HCT116 (cell line): ENCODE measurements around the gene TRMT61B.

Experiments
- CTCF ChIP-seq, 3 experiments: fragments of 200-600 bp in 1 of 3; sonication (generic) in 1 of 3; IDR thresholded peaks in 2 of 3; conservative IDR thresholded peaks in 1 of 3; 2 replicates each; pipeline ENCODE4 v1.5.1; 2012 to 2017; ENCODE audit warnings: low read depth in 2 of 3, low read length in 2 of 3, antibody characterized with exemption in 1 of 3, borderline replicate concordance in 1 of 3, control low read depth in 1 of 3, mild to moderate bottlenecking in 1 of 3, mixed read lengths in 1 of 3, mixed run types in 1 of 3, moderate library complexity in 1 of 3; ENCODE audit not compliant: insufficient read depth in 1 of 3
- EZH2phosphoT487 ChIP-seq: fragments of 200-600 bp; IDR thresholded peaks from 2 replicates; pipeline ENCODE4 v1.6.1; 2018; ENCODE audit warnings: antibody characterized with exemption, borderline replicate concordance

GRCh38 chr2:28855193-28855592, 14.9 kb downstream of the TRMT61B start:
- TF ChIP-seq CTCF (IDR thresholded peaks at IDR 0.05 in 2 of 3, conservative IDR thresholded peaks at IDR 0.05 in 1 of 3; ENCODE audit: borderline replicate concordance in 1 of 3, insufficient read depth in 1 of 3, low read depth in 2 of 3, low read length in 2 of 3) (no peak), EZH2phosphoT487 (no peak)
